ENCODE data around the gene RGL4. TPM values are rescaled to one million over a fixed set of nuclear protein-coding genes. Genes with fewer than 3 reads are reported as not detected.

RGL4 gene
- total RNA-seq, 1 donor from 2014 or later = 1.2 TPM

DNA sequence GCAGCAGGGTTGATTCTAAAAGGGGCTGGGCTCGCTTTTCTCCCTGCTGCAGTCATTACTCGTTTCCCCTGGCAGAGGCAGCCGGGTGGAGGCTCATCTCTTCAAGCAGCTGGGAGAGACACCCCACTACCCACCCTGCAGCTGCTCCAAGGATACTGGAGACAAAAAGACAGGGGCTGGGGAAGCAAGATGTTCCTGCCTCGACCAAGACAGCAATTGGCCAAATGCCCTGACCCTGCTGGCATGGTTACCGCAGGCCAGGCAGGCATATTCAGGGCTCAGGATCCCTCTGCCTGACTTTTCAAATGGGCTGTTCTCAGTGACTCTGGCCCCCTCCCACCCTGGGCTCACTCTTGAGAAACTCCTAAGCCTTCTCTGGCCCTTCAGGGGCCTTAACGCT is 6.8 kb upstream of the RGL4 start:
- no peak for DNase-seq
- no peak for ATAC-seq
- no peaks in the 10 kb centered on the region for H3K27me3 ChIP-seq
- H3K4me1 ChIP-seq = no peaks in the 10 kb centered on the region
- intact Hi-C loops (cut with DNase I) = no loop called here
- H3K4me3 ChIP-seq = no peak overlapping the region
- H3K27ac ChIP-seq = no peak overlapping the region
- peaks cover 6% of the 10 kb centered on the region for H3K36me3 ChIP-seq
- H3K9me3 ChIP-seq = no peaks in the 10 kb centered on the region
- TF ChIP-seq, protein P1, sequence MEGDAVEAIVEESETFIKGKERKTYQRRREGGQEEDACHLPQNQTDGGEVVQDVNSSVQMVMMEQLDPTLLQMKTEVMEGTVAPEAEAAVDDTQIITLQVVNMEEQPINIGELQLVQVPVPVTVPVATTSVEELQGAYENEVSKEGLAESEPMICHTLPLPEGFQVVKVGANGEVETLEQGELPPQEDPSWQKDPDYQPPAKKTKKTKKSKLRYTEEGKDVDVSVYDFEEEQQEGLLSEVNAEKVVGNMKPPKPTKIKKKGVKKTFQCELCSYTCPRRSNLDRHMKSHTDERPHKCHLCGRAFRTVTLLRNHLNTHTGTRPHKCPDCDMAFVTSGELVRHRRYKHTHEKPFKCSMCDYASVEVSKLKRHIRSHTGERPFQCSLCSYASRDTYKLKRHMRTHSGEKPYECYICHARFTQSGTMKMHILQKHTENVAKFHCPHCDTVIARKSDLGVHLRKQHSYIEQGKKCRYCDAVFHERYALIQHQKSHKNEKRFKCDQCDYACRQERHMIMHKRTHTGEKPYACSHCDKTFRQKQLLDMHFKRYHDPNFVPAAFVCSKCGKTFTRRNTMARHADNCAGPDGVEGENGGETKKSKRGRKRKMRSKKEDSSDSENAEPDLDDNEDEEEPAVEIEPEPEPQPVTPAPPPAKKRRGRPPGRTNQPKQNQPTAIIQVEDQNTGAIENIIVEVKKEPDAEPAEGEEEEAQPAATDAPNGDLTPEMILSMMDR (IDR thresholded peaks at IDR 0.05) = no peak

DNA sequence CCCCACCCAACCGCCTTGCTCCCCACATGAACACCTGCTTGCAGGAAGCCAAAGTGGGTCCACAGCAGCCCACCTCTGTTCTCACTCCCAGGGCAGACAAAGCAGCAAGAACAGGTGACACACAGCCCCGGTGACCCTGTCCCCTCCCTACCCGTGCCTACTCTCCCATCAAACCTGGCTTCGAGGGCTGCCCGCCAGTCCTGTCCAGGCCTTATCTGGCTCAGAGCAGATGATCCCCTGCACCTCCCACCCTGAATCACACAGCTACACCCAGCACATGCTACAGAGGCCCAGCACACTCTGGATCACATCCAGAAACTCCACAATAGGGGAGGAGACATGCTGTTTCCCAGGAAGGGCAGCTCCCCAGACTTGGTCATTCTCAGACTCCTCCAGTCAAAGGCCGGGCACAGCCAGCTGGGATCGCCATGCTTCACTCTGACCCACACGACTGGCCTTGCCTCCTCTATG is 6.2 kb upstream of the RGL4 start:
- Histone ChIP-seq H3K27ac (no peak overlapping the region), H3K27me3 (no peaks in the 10 kb centered on the region), H3K36me3 (peaks cover 6% of the 10 kb centered on the region), H3K9me3 (no peaks in the 10 kb centered on the region), H3K4me1 (no peaks in the 10 kb centered on the region), H3K4me3 (no peak overlapping the region)
- DNase-seq = no peak
- intact Hi-C loops (cut with DNase I) = no loop called here
- TF ChIP-seq, protein P1 (IDR thresholded peaks at IDR 0.05) = no peak
- no peak for ATAC-seq

DNA sequence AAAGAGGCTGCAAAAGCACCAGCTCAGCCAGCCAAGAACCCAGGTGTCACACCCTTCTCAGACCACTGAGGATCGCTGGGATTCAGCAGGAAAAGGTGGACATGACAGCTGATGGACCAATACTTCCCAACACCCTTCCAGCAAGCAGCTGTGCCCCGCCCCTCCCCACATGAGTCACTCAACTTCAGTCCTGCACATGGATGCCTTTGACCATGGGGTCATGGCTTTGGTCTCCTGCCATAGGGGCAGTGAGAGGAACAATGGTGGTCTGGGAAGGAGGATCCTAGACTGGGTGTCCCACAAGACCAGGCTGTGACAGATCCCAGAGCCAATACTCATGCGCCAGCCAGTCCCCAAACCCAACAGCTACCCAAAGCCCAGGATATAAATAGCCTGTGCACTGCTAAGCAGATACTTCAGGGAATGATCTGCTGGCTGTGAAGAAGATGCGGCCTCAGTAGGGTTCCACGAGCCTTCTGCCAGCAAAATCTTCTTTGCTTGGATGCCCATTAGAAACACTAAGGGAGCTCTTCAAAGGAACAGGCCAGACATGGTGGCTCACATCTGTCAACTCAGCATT is 5.5 kb upstream of the RGL4 start:
- ATAC-seq = no peak
- TF ChIP-seq, protein P1 (IDR thresholded peaks at IDR 0.05) = no peak
- DNase-seq = no peak
- intact Hi-C loops (cut with DNase I) = no loop called here
- peaks cover 6% of the 10 kb centered on the region for H3K36me3 ChIP-seq
- H3K9me3 ChIP-seq = no peaks in the 10 kb centered on the region
- H3K4me1 ChIP-seq = no peaks in the 10 kb centered on the region
- H3K4me3 ChIP-seq = no peak overlapping the region
- no peaks in the 10 kb centered on the region for H3K27me3 ChIP-seq
- no peak overlapping the region for H3K27ac ChIP-seq

- Histone ChIP-seq H3K27me3 (no peaks in the 10 kb centered on the region), H3K9me3 (no peaks in the 10 kb centered on the region)
- DNase-seq = no peak
Measured at GRCh38 chr22:23686416-23687024, 4.3 kb upstream of the RGL4 start.

GRCh38 chr22:23688121-23688520 is 2.7 kb upstream of the RGL4 start:
- ATAC-seq = no peak

More at GRCh38 chr22:23686416-23687024, 4.3 kb upstream of the RGL4 start:
- TF ChIP-seq, protein P1 (IDR thresholded peaks at IDR 0.05) = no peak
- no peak for ATAC-seq
- Histone ChIP-seq H3K27ac (no peak overlapping the region), H3K36me3 (peaks cover 6% of the 10 kb centered on the region), H3K4me3 (no peak overlapping the region), H3K4me1 (no peaks in the 10 kb centered on the region)
- intact Hi-C loops (cut with DNase I) = no loop called here

More at GRCh38 chr22:23688121-23688520, 2.7 kb upstream of the RGL4 start:
- Histone ChIP-seq H3K4me1 (no peaks in the 10 kb centered on the region), H3K27me3 (no peaks in the 10 kb centered on the region), H3K36me3 (peaks cover 3% of the 10 kb centered on the region), H3K4me3 (no peak overlapping the region), H3K9me3 (no peaks in the 10 kb centered on the region), H3K27ac (no peak overlapping the region)
- TF ChIP-seq, protein P1 (IDR thresholded peaks at IDR 0.05) = no peak
- DNase-seq = no peak
- intact Hi-C loops (cut with DNase I) = no loop called here
